Aortic smooth muscle cell (primary cell): ENCODE results near the gene NPLOC4. TPM values are rescaled to one million over a fixed set of nuclear protein-coding genes. Genes with fewer than 3 reads are reported as not detected.

Experiments used
- total RNA-seq: library from RNA; depleted of rRNA; stranded (reverse); fragments of >200 nt; gene quantifications from 2 replicates; pipeline ENCODE4 v1.2.3, GENCODE V29; 2014

Gene NPLOC4
- 67.3 and 72.5 TPM in 2 replicates for total RNA-seq

GRCh38 chr17:81636505-81637288, at the start of gene NPLOC4, which contains the start of gene TSPAN10:
TSS of gene NPLOC4 (minus strand) at chr17:81637112. CDS start at chr17:81636930, 182 bp downstream.
TSS of gene TSPAN10 (plus strand) at chr17:81637196. CDS start at chr17:81642413, 5,217 bp downstream.

DNA sequence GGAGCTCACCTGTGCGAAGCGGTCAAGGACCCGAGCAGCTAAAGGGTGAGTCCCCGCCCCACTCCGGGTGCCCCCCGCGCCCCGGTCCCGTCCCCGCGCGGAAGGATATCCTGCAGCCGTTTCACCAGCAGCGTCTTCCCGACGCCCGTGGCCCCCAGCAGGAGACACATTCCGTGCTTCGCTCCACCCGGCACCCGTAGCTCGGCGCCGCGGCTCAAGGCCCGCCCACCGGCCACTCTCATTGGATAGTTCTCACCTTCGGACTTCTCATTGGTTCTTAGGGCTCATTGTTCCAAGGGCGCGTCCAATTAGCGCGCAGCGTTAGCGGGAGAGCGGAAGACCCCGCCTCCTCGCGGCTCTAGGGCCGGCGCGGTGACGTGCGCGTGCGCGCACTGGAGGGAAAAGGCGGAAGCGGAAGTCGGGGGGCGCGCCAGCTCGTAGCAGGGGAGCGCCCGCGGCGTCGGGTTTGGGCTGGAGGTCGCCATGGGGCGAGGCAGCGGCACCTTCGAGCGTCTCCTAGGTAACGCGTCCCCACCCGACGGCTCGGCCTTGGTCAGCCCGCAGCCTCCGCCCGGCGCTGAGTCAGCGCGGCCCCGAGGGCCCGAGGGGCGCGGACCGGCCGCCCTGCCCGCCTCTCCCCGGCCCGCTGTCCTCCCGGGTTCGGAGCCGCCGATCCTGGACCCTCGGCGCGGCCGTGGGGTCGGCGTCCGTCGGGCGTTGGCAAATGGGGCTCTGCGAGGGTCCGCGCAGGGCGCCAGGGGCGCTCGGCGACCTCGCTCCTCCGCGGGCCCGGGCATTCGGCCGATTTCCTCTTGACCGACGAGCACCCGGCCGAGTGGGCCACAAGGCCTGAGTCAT, 46.9 kb upstream of the NPLOC4 start, which contains the start of the genes ARL16 and HGS:
ARL16 (minus strand) TSS at position 214 of the 858 bp plus-strand sequence; CDS start at position 170, 44 bp downstream.
HGS (plus strand) TSS at position 428 of the 858 bp plus-strand sequence; CDS start at position 484, 56 bp downstream.

GRCh38 chr17:81666342-81667191, 29.7 kb upstream of the NPLOC4 start, which contains the start of the genes CCDC137 and OXLD1:
TSS of gene CCDC137 (plus strand) at chr17:81666737. CDS start at chr17:81666767, 30 bp downstream.
TSS of gene OXLD1 (minus strand) at chr17:81666605. CDS start at chr17:81666577, 28 bp downstream.

GRCh38 chr17:81656118-81656743, 19.3 kb upstream of the NPLOC4 start, which contains the start of gene PDE6G:
TSS of gene PDE6G (minus strand) at chr17:81656542. CDS start at chr17:81653305, 3,237 bp downstream.

GRCh38 chr17:81552244-81553017, 84.5 kb downstream of the NPLOC4 start, which contains the start of gene FAAP100:
TSS of gene FAAP100 (minus strand) at chr17:81552353. CDS start at chr17:81552330, 23 bp downstream.

GRCh38 chr17:81527591-81528383, 109.1 kb downstream of the NPLOC4 start, which contains the start of gene FSCN2:
TSS of gene FSCN2 (plus strand) at chr17:81528377. CDS start at chr17:81528532, 155 bp downstream.

GRCh38 chr17:81512562-81513371, 124.1 kb downstream of the NPLOC4 start, which contains the start of gene ACTG1:
TSS of gene ACTG1 (minus strand) at chr17:81512799. CDS start at chr17:81512354, 445 bp downstream.

Other genes starting within 250 kb of the NPLOC4 start
- 5.7 and 10.4 TPM in 2 replicates for gene BAHCC1, start 241.7 kb downstream of the NPLOC4 start, total RNA-seq
- gene ACTG1, start 124.3 kb downstream of the NPLOC4 start, total RNA-seq = 6,830 and 6,966 TPM in 2 replicates
- 1.4 and 2.8 TPM in 2 replicates for gene FSCN2, start 108.7 kb downstream of the NPLOC4 start, total RNA-seq
- gene FAAP100, start 84.8 kb downstream of the NPLOC4 start, total RNA-seq = 16.4 and 16.5 TPM in 2 replicates
- 0.81 and 1.1 TPM in 2 replicates for gene TSPAN10, start 84 bp upstream of the NPLOC4 start, total RNA-seq
- gene PDE6G, start 19.4 kb upstream of the NPLOC4 start, total RNA-seq = not detected in 2 replicates
- gene OXLD1, start 29.5 kb upstream of the NPLOC4 start, total RNA-seq = 24.6 and 37.7 TPM in 2 replicates
- gene CCDC137, start 29.6 kb upstream of the NPLOC4 start, total RNA-seq = 5.3 and 9.4 TPM in 2 replicates
- 25.1 and 42.8 TPM in 2 replicates for gene ARL16, start 46.7 kb upstream of the NPLOC4 start, total RNA-seq
- gene HGS, start 46.9 kb upstream of the NPLOC4 start, total RNA-seq = 78.3 and 91.3 TPM in 2 replicates
- 5.2 and 6.3 TPM in 2 replicates for gene MRPL12, start 66.3 kb upstream of the NPLOC4 start, total RNA-seq
- 7.0 and 10.8 TPM in 2 replicates for gene SLC25A10, start 75.2 kb upstream of the NPLOC4 start, total RNA-seq
- gene GCGR, start 167.0 kb upstream of the NPLOC4 start, total RNA-seq = not detected in 2 replicates
- 124 and 145 TPM in 2 replicates for gene MCRIP1, start 196.2 kb upstream of the NPLOC4 start, total RNA-seq
- not detected in 2 replicates for gene PPP1R27, start 197.9 kb upstream of the NPLOC4 start, total RNA-seq
- 1,018 and 1,063 TPM in 2 replicates for gene P4HB, start 223.4 kb upstream of the NPLOC4 start, total RNA-seq
- 110 and 179 TPM in 2 replicates for gene ARHGDIA, start 234.2 kb upstream of the NPLOC4 start, total RNA-seq